ENCODE data around the gene HNRNPA0. TPM values are rescaled to one million over a fixed set of nuclear protein-coding genes. Genes with fewer than 3 reads are reported as not detected.

The HNRNPA0 gene
- total and polyA plus RNA-seq, 10 donors, result 11.2 to 32.3 (median 22.1) TPM

DNA sequence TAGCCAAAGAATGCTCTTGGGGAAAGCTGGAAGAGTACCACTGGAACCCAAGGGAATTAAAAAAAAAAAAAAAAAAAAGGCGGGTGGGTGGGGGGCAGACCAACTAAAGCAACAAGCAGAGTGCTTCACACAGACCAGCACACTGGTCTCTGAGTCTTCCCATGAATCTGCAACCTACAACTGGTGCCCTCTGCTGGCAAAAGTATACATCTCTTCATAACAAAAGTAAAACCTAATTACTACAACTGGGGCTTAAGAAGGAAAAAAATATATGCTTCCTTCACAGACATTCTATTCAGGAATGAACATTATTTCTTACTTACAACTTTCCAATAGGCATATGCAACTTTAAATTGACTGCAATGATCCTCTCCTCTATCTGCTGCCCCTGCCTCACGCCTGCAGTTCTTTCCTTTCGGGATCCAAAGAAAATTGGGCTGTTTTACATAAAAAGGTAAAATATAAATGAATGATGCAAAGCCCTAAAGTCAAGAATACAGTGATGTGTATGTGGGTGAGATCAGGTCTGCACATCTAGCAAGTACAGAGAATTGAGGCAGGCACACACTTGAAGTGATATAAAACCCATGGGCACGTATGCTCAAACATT lies 11.0 kb downstream of the HNRNPA0 start:
- Histone ChIP-seq H3K4me3 (no peak overlapping the region), H3K9me3 (peaks cover 0 to 1% (median 0%) of the 10 kb centered on the region in 8 donors), H3K4me1 (peaks cover 0 to 15% (median 0%) of the 10 kb centered on the region in 6 donors), H3K36me3 (no peaks in the 10 kb centered on the region), H3K27me3 (replicated peaks in 1 of 7) (no peaks in the 10 kb centered on the region), H3K27ac (no peak overlapping the region)
- no peak for DNase-seq
- TF ChIP-seq, protein P1, sequence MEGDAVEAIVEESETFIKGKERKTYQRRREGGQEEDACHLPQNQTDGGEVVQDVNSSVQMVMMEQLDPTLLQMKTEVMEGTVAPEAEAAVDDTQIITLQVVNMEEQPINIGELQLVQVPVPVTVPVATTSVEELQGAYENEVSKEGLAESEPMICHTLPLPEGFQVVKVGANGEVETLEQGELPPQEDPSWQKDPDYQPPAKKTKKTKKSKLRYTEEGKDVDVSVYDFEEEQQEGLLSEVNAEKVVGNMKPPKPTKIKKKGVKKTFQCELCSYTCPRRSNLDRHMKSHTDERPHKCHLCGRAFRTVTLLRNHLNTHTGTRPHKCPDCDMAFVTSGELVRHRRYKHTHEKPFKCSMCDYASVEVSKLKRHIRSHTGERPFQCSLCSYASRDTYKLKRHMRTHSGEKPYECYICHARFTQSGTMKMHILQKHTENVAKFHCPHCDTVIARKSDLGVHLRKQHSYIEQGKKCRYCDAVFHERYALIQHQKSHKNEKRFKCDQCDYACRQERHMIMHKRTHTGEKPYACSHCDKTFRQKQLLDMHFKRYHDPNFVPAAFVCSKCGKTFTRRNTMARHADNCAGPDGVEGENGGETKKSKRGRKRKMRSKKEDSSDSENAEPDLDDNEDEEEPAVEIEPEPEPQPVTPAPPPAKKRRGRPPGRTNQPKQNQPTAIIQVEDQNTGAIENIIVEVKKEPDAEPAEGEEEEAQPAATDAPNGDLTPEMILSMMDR (IDR thresholded peaks at IDR 0.05 in 8 of 11, conservative IDR thresholded peaks at IDR 0.05 in 3 of 11), result peak; percentile 29 to 72 (median 57)
- TF ChIP-seq POLR2AphosphoS5 (IDR thresholded peaks at IDR 0.05) (no peak), POLR2A (IDR thresholded peaks at IDR 0.05) (no peak)
- WGBS, 5 donors, result 69 to 74% (median 73%) methylated on average over 4 of the region's 4 CpGs
- intact Hi-C loops (cut with DNase I; ENCODE audit: low total_unique reads), result loop anchor here (2.0 kb wide), 1 partner anchor 82 kb away; no protein-coding TSS in a partner anchor

- Histone ChIP-seq H3K4me1 (peaks cover 7 to 23% (median 13%) of the 10 kb centered on the region in 6 donors), H3K36me3 (no peaks in the 10 kb centered on the region), H3K4me3 (no peak overlapping the region), H3K27ac (no peak overlapping the region), H3K27me3 (replicated peaks in 1 of 7) (no peaks in the 10 kb centered on the region), H3K9me3 (peaks cover 0 to 4% (median 0%) of the 10 kb centered on the region in 8 donors)
- WGBS, 5 donors, result 92 to 95% (median 93%) methylated on average over 8 of the region's 8 CpGs
- no peak for DNase-seq
- TF ChIP-seq POLR2A (IDR thresholded peaks at IDR 0.05) (no peak), POLR2AphosphoS5 (IDR thresholded peaks at IDR 0.05) (no peak)
- intact Hi-C loops (cut with DNase I; ENCODE audit: low total_unique reads), result loop anchor here (2.0 kb wide), 1 partner anchor 81 kb away; no protein-coding TSS in a partner anchor
These were observed 12.4 kb downstream of the HNRNPA0 start for GRCh38 chr5:137741718-137742117.

- WGBS, 5 donors, result 55 to 80% (median 64%) methylated on average over 4 of the region's 4 CpGs
These were observed 14.4 kb downstream of the HNRNPA0 start for GRCh38 chr5:137739737-137740136.

DNA sequence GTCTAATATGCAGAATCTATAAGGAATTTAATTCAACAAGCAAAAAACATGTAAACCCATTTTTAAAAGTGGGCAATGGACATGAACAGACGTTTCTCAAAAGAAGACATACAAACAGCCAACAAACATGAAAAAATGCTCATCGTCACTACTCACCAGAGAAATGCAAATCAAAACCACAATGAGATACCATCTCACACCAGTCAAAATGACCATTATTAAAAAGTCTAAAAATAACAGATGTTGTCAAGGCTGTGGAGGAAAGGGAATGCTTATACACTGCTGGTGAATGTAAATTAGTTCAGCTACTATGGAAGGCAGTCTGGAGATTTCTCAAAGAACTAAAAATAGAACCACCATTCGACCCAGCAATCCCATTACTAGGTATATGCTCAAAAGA lies 15.2 kb downstream of the HNRNPA0 start:
- WGBS, 5 donors, result 68 to 88% (median 80%) methylated on average over 3 of the region's 3 CpGs
- H3K4me3 ChIP-seq, result no peak overlapping the region
- DNase-seq, result no peak
- H3K36me3 ChIP-seq, result no peaks in the 10 kb centered on the region
- intact Hi-C loops (cut with DNase I; ENCODE audit: low total_unique reads), result no loop called here
- peaks cover 0 to 3% (median 0%) of the 10 kb centered on the region in 7 donors for H3K27me3 ChIP-seq (replicated peaks in 1 of 7)
- no peak overlapping the region for H3K27ac ChIP-seq
- peaks cover 0 to 4% (median 0%) of the 10 kb centered on the region in 8 donors for H3K9me3 ChIP-seq
- no peak for TF ChIP-seq POLR2A (IDR thresholded peaks at IDR 0.05)
- TF ChIP-seq, protein P1 (IDR thresholded peaks at IDR 0.05 in 8 of 11, conservative IDR thresholded peaks at IDR 0.05 in 3 of 11), result no peak
- TF ChIP-seq POLR2AphosphoS5 (IDR thresholded peaks at IDR 0.05), result no peak
- H3K4me1 ChIP-seq, result peaks cover 17 to 50% (median 37%) of the 10 kb centered on the region in 6 donors

More at GRCh38 chr5:137739737-137740136, 14.4 kb downstream of the HNRNPA0 start:
- no peak for DNase-seq
- intact Hi-C loops (cut with DNase I; ENCODE audit: low total_unique reads), result no loop called here
- no peak overlapping the region for H3K27ac ChIP-seq
- H3K4me3 ChIP-seq, result no peak overlapping the region
- H3K27me3 ChIP-seq (replicated peaks in 1 of 7), result peaks cover 0 to 3% (median 0%) of the 10 kb centered on the region in 7 donors
- peaks cover 0 to 4% (median 0%) of the 10 kb centered on the region in 8 donors for H3K9me3 ChIP-seq
- TF ChIP-seq, protein P1 (IDR thresholded peaks at IDR 0.05 in 8 of 11, conservative IDR thresholded peaks at IDR 0.05 in 3 of 11), result no peak
- TF ChIP-seq POLR2AphosphoS5 (IDR thresholded peaks at IDR 0.05) (no peak), POLR2A (IDR thresholded peaks at IDR 0.05) (no peak)
- peaks cover 17 to 42% (median 31%) of the 10 kb centered on the region in 6 donors for H3K4me1 ChIP-seq
- no peaks in the 10 kb centered on the region for H3K36me3 ChIP-seq

Measured in spleen (tissue), 11 donors.